Psoas muscle (tissue), 8 donors: ENCODE measurements around the gene ABHD1. TPM values are rescaled to one million over a fixed set of nuclear protein-coding genes. Genes with fewer than 3 reads are reported as not detected.

Source experiments
- ATAC-seq, 4 donors: fragments of 200-7000 bp; cut with Tn5 transposase; one replicate each; pipeline ENCODE4 v1.9.1; 2020; ENCODE audit warnings: moderate library complexity in 3 of 4, mild to moderate bottlenecking in 2 of 4
- DNase-seq, 2 donors: peaks; one replicate each; pipeline ENCODE4 v3.0.0-alpha.2; 2020
- H3K27ac ChIP-seq: fragments of 200-600 bp; one replicate; pipeline ENCODE4 v1.8.0; 2022
- H3K27me3 ChIP-seq, 3 donors: fragments of 200-600 bp in 1 of 3; one replicate each; pipeline versions ENCODE4 v1.6.1 to v1.8.0; 2013 to 2022; ENCODE audit warnings: low read length in 2 of 3, mild to moderate bottlenecking in 2 of 3, moderate library complexity in 1 of 3; ENCODE audit not compliant: insufficient read depth in 3 of 3
- H3K36me3 ChIP-seq, 2 donors: fragments of 200-600 bp in 1 of 2; one replicate each; pipeline versions ENCODE4 v1.6.1 to v1.8.0; 2013 to 2022; ENCODE audit warnings: low read depth in 1 of 2, mild to moderate bottlenecking in 1 of 2, moderate library complexity in 1 of 2; ENCODE audit not compliant: insufficient read depth in 1 of 2
- H3K4me1 ChIP-seq: fragments of 200-600 bp; one replicate; pipeline ENCODE4 v1.8.0; 2022
- H3K4me3 ChIP-seq: fragments of 200-600 bp; one replicate; pipeline ENCODE4 v1.8.0; 2022; ENCODE audit warnings: mild to moderate bottlenecking
- H3K9me3 ChIP-seq: fragments of 200-600 bp; one replicate; pipeline ENCODE4 v1.8.0; 2022
- CTCF ChIP-seq: fragments of 200-600 bp; IDR thresholded peaks from one replicate; pipeline ENCODE4 v1.8.0; 2022; ENCODE audit warnings: antibody characterized with exemption
- WGBS, 3 donors: extraction: QIAGEN DNeasy Blood & Tissue Kit; methylation state at CpG; one replicate each; pipeline versions ENCODE4 v1.1.6 to v1.1.7; 2013; 5-methylcytosine and 5-hydroxymethylcytosine counted together
- intact Hi-C, 2 donors: fragments of 100-400 bp; cut with DNase I; formaldehyde crosslinking; loops; one replicate each; pipeline versions ENCODE4 v1.11.0 to v1.14.2; 2022
- polyA plus RNA-seq, 3 donors: library from polyadenylated mRNA; stranded (reverse); fragments of 200-250 nt; gene quantifications; one replicate each; pipeline ENCODE4 v1.2.3, GENCODE V29; 2013
- total RNA-seq, 4 donors: library from RNA; stranded (reverse); fragmentation: NEBNext Ultra II Directional in 2 of 4; extraction: Animal tissue kit (Norgen Biotek cat#: 25700) in 2 of 4; gene quantifications; one replicate each; pipeline versions ENCODE4 v1.2.1 to v1.2.4, GENCODE V29; 2021 to 2023
- donor health status: healthy with polysubstance abuse.
- donor health status: DM: no; HTN: no; CAD: no; lungs with moderate emphysema.
- donor health status: Bipolar disorder and iron deficiency.
- donor health status: healthy.
- donor health status: DM: yes; HTN: yes; CAD: no.
- donor health status: DM: no; HTN: no; CAD: no.
- donor health status: DM: no; HTN: no; CAD: no.
- donor health status: DM: yes; HTN: yes; CAD: no.

Gene ABHD1
- total and polyA plus RNA-seq, 7 donors, result 1.4 to 4.5 (median 3.8) TPM

- H3K9me3 ChIP-seq, result no peaks in the 10 kb centered on the region
- intact Hi-C loops, result no loop called here
- DNase-seq, result no peak
Observed at GRCh38 chr2:27155069-27155520, 31.5 kb downstream of the ABHD1 start.

GRCh38 chr2:27158468-27158867 lies 34.9 kb downstream of the ABHD1 start:
- DNase-seq, result no peak
- H3K9me3 ChIP-seq, result no peaks in the 10 kb centered on the region

More at GRCh38 chr2:27155069-27155520, 31.5 kb downstream of the ABHD1 start:
- no peaks in the 10 kb centered on the region for H3K36me3 ChIP-seq
- H3K27ac ChIP-seq, result no peak overlapping the region
- H3K4me1 ChIP-seq, result no peaks in the 10 kb centered on the region
- H3K4me3 ChIP-seq, result no peak overlapping the region
- peak in 1 of 4 donors; percentile 13 for ATAC-seq
- no peaks in the 10 kb centered on the region for H3K27me3 ChIP-seq
- WGBS, 3 donors, result 81 to 85% (median 82%) methylated on average over 9 of the region's 9 CpGs
- TF ChIP-seq CTCF, result no peak

GRCh38 chr2:27159271-27159670 lies 35.7 kb downstream of the ABHD1 start:
- TF ChIP-seq CTCF, result no peak
- intact Hi-C loops, result no loop called here
- Histone ChIP-seq H3K4me1 (no peaks in the 10 kb centered on the region), H3K9me3 (no peaks in the 10 kb centered on the region), H3K27me3 (no peaks in the 10 kb centered on the region), H3K4me3 (no peak overlapping the region), H3K36me3 (no peaks in the 10 kb centered on the region), H3K27ac (no peak overlapping the region)
- 71 to 77% (median 76%) methylated on average over 6 of the region's 6 CpGs for WGBS, 3 donors
- no peak for ATAC-seq
- no peak for DNase-seq

More at GRCh38 chr2:27158468-27158867, 34.9 kb downstream of the ABHD1 start:
- 69 to 74% (median 74%) methylated on average over 6 of the region's 6 CpGs for WGBS, 3 donors
- no peak for ATAC-seq
- H3K27me3 ChIP-seq, result no peaks in the 10 kb centered on the region
- no peak overlapping the region for H3K27ac ChIP-seq
- no peaks in the 10 kb centered on the region for H3K4me1 ChIP-seq
- TF ChIP-seq CTCF, result no peak
- H3K4me3 ChIP-seq, result no peak overlapping the region
- H3K36me3 ChIP-seq, result no peaks in the 10 kb centered on the region
- intact Hi-C loops, result no loop called here

- Histone ChIP-seq H3K9me3 (no peaks in the 10 kb centered on the region), H3K27ac (no peak overlapping the region), H3K4me1 (no peaks in the 10 kb centered on the region), H3K4me3 (no peak overlapping the region), H3K27me3 (no peaks in the 10 kb centered on the region), H3K36me3 (no peaks in the 10 kb centered on the region)
- intact Hi-C loops, result no loop called here
- DNase-seq, result no peak
- no peak for ATAC-seq
- WGBS, 3 donors, result 79 to 81% (median 79%) methylated on average over 9 of the region's 9 CpGs
- no peak for TF ChIP-seq CTCF
Observed at GRCh38 chr2:27160191-27160590, 36.6 kb downstream of the ABHD1 start.
